ENCODE measurements around the gene DNAAF5.

The DNAAF5 gene

GRCh38 chr7:726084-726853, at the start of gene DNAAF5:
Gene DNAAF5 (plus strand): TSS chr7:726699. CDS start chr7:726721, 22 bp downstream.
- DNase-seq: peak; percentile 86

- DNase-seq: no peak
These were observed 49.5 kb upstream of the DNAAF5 start for GRCh38 chr7:676972-677385.

- DNase-seq: no peak
These were observed 45.9 kb upstream of the DNAAF5 start for GRCh38 chr7:680411-681127.

- no peak for DNase-seq
These were observed 44.8 kb upstream of the DNAAF5 start for GRCh38 chr7:681551-682307.

- DNase-seq: no peak
These were observed 43.7 kb upstream of the DNAAF5 start for GRCh38 chr7:682810-683209.

- no peak for DNase-seq
These were observed 42.8 kb upstream of the DNAAF5 start for GRCh38 chr7:683526-684205.

- no peak for DNase-seq
These were observed 42.1 kb upstream of the DNAAF5 start for GRCh38 chr7:684416-684815.

GRCh38 chr7:685540-685939, 41.0 kb upstream of the DNAAF5 start:
- no peak for DNase-seq

- DNase-seq: no peak
These were observed 35.8 kb upstream of the DNAAF5 start for GRCh38 chr7:690478-691360.

- no peak for DNase-seq
These were observed 35.0 kb upstream of the DNAAF5 start for GRCh38 chr7:691361-692045.

GRCh38 chr7:693280-693679, 33.2 kb upstream of the DNAAF5 start:
- DNase-seq: no peak

- no peak for DNase-seq
These were observed 30.1 kb upstream of the DNAAF5 start for GRCh38 chr7:696426-696811.

- DNase-seq: no peak
These were observed 29.5 kb upstream of the DNAAF5 start for GRCh38 chr7:696812-697551.

GRCh38 chr7:698515-699475, 27.7 kb upstream of the DNAAF5 start:
- DNase-seq: no peak

- no peak for DNase-seq
These were observed 26.9 kb upstream of the DNAAF5 start for GRCh38 chr7:699476-700170.

GRCh38 chr7:701086-701671, 25.3 kb upstream of the DNAAF5 start:
- DNase-seq: no peak

- no peak for DNase-seq
These were observed 23.4 kb upstream of the DNAAF5 start for GRCh38 chr7:703049-703448.

GRCh38 chr7:706721-707120, 19.8 kb upstream of the DNAAF5 start:
- no peak for DNase-seq

Measured in stimulated activated CD4-positive, alpha-beta T cell treated with anti-CD3 and anti-CD28 coated beads, Interleukin-12 subunit alpha, Interleukin-12 subunit beta, amount 100 ng/mL, for 4 hours (primary cell).